A172 (cell line): ENCODE results near the gene ANKRD24. TPM values are rescaled to one million over a fixed set of nuclear protein-coding genes. Genes with fewer than 3 reads are reported as not detected.
A peak's percentile ranks its signal among the peaks of the same experiment; 100 is the strongest.
"Not testable (repeated sequence)": the region's sequence is repeated elsewhere in the genome, so short reads cannot be mapped to it uniquely, and the experiment has no call there.

ENCODE experiments used
- DNase-seq: peaks from one replicate; pipeline ENCODE4 v3.0.0-alpha.2; 2015; ENCODE audit warnings: low spot score
- total RNA-seq: library from RNA; depleted of rRNA; stranded (reverse); fragments of >200 nt; shearing (Covaris generic); gene quantifications from 2 replicates; pipeline ENCODE4 v1.2.3, GENCODE V29; 2014

The ANKRD24 gene
- total RNA-seq, 1 experiment from 2014 or later = 0.41 TPM

DNA sequence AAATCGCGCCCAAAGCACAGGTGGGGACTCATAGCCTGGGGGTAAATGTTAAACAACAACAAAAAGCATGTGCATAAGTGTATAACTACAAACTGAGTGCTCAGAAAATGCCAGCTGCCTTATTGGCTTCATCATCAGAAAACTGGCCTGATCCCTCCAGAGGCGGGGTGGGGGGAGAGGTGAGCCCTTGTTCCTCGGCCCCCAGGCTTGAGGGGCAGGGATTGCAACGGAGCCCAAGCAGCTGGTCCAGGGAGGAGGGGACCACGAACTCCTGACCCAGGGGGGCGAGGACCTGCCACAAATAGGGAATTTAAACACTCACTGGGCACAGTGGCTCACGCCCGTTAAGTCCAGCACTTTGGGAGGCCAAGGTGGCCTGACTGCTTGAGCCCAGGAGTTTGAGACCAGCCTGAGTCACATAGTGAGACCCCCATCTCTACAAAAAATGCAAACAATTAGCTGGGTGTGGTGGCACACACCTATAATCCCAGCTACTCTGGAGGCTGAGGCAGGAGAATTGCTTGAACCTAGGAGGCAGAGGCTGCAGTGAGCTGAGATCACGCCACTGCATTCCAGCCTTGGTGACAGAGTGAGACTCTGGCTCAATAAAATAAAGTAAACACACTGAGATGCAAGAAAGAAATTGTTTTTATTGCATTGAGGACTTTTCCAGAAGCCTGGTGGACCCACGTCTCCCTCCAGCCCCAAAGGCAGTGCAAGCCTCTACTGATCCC lies 8.8 kb upstream of the ANKRD24 start:
- DNase-seq = no peak

DNA sequence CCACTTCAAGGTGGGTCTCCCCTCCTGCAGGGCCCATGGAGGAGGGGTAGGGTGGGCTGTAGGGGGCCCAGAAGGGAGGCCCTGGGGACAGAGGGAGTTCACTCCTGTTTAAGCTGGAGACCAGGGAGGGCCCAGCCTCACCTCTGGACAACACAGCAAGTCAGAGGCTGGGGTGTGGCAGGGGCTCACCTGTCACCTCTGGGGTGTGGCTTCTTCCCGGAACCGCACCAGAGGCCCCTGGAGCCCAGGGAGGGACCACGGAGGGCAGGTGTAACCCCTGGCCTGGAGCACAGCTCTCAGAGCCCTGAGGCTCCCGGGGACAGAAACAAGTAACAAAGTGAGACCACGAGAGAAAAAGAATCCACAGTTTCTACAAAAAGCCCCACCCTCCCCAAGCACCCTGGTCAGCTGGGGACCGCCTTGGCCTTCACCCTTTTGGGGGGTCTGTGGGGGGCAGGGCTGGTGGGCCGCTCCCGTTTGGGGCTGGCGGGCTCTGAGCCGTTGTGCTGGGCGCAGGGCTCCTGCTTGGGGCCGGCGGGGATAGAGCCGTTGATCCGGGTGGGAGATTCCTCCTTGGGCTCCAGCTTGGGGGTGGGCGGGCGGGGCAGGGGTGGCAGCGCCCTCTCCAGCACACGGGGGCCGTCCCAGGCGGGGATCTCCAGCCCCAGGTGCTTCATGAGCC lies 8.1 kb upstream of the ANKRD24 start:
- DNase-seq = no peak

DNA sequence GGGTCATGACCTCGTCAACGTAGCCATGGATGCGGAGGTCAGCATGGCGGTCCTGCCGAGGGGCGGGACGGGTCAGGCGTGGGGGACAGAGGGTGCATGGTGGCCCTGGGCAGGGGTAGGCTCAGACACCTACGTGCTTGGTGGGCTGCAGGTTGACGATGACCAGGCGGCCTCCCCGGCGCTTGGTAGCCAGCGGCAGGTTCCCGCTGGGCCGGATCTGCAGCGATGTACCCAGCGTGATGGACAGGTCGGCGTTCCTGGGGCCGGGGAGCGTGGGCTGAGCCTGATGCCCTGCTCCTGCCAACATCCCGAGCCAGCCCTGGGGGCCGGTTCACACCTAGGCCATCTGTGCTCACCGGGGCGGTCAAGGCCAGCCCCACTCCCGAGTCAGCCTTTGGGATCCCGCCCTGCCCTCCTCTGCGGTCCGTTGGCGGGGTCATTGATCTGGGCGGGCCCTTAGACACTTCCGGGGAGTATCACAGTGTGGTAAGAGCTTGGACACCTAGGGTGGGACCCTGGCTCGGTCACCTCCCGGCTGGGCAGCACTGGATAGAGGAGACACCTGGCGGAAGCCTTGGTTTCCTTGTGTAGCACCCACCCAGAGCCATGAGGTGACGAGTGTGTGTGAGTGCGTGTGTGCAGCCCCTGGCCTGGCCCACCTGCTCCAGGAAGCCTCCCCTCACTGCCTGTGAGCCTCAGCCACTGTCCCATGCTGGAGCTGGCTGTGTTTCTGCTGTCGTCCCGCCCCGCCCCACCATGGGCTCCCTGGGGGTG lies 7.4 kb upstream of the ANKRD24 start:
- DNase-seq = no peak

DNA sequence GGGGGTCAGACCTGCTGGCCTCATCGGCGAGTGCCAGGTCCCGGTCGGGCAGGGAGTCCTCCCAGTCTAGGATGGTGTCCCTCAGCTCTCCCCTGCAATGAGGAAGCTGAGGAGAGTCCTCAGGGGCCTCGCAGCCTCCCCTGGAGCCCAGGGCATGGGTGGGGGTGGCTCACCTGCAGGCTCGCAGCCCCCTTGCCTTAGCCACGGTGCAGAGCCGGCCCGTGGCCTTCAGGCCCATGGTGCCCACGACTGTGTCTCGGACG lies 6.9 kb upstream of the ANKRD24 start:
- DNase-seq = no peak

DNA sequence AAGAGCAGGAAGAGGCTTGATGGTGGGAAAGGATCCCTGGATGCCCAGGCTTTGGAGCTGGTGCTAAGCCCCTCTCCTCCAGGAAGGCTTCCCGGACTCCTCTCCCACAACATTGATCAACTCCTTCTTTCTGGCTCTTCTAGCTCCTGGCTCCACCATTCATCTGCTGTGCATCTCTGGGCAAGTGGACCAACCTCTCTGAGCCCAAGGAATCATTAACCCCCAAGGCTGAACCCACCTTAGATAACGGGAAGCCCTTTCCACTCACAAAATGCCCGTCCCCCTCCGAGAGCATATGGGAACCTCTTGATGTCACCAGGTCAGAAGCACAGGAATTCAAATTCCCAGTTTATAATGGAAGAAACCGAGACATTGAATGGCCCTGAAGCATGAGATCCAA lies 5.3 kb upstream of the ANKRD24 start:
- no peak for DNase-seq

DNA sequence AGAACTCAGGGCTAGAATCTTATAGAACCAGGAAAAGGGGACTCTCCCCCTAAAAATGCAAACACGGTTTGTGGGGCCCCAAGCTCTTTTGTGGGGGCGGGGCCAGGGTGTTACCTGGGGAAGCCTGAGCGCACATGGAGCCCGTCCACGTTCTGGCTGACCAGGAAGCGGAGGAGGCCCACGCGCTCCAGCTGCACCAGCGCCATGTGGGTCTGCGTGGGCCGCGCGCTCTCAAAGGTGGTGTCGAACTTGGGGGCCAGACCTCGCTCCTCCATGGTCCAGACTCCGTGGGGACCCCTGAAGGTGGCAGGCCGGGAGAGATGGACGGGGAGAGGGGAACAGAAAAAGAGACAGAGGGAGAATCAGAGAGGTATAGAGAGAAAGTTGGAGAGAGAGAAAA lies 3.5 kb upstream of the ANKRD24 start:
- no peak for DNase-seq

DNA sequence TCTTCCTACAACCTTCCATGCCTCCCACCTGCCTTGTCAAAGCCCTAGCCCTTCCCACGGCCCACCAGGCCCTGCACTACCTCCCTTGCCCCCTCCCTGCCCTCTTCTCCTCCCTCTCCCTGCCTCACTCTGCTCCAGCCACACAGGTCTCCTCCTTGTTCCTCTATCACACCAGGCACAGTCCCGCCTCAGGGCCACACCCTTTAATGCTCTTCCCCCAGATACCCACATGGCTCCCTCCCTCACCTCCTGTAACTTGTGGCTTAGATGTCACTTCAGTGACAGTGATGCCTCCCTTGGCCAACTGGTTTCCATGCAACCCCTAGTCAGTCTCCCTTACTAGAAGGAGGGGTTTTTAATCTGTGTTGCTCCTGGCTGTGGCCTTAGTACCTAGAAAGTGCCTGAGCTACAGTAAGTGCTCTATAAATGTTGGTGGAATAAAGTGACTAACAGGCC lies 1.4 kb upstream of the ANKRD24 start:
- no peak for DNase-seq

DNA sequence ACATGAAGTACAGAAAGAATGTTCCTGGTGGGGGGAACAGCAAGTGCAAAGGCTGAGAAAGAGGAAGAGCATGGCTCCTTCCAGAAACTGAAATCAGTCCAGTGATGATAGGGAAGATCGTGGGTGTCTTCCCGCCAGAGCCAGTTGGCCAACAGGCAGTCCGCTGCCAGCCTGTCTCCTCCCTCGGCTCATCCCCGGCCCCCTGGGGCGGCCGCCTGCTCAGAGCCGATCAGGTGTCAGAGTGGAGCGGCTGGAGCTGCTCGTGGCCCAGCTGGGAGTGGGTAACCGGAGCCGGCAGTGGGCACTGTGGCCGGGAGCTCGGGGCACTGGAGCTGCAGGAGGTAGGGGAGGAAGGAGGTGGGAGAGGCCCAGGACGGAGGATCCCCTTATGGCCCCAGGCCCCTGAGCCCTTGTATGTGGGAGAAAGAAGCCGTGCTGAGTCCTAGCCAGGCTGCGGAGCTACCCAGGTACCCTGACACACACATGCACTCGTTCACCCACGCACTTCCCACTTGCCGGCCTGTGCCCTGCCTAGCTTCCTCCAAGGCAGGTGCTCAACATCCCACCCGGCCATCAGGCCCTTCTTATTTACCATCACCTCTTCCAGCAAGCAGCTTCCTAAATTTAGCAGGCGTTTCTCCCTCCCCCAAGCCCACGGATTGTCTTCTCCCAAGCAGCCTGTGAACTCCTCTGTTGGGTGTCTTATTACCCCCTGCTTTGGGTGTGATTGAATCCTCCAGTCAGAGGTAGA lies 1.7 kb downstream of the ANKRD24 start:
- DNase-seq = no peak

DNA sequence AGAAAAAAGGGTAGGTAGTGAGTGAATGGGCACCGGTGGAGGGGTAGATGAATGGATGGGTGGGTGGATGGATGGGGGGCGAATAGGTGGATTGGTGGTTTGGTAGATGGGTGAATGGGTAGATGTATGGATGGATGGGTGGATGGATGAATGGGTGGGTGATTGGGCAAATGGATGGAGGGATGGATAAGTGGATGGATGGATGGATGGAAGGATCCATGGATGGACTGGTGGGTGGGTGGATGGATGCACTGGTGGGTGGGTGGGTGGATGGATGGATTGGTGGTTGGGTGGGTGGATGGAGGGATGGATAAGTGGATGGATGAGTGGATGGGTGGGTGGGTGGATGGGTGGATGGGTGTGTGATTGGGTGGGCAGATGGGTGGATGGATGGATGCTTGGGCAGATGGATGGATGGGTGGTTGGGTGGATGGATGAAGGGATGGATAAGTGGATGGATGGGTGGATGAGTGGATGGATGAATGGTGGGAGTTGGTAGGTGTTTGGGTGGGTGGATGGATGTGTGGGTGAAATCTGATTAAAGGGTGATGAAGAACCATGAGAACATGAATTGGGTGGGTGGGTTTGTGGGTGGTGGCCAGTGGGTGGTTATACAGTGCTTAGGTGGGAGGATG lies 2.3 kb downstream of the ANKRD24 start:
- no peak for DNase-seq

DNA sequence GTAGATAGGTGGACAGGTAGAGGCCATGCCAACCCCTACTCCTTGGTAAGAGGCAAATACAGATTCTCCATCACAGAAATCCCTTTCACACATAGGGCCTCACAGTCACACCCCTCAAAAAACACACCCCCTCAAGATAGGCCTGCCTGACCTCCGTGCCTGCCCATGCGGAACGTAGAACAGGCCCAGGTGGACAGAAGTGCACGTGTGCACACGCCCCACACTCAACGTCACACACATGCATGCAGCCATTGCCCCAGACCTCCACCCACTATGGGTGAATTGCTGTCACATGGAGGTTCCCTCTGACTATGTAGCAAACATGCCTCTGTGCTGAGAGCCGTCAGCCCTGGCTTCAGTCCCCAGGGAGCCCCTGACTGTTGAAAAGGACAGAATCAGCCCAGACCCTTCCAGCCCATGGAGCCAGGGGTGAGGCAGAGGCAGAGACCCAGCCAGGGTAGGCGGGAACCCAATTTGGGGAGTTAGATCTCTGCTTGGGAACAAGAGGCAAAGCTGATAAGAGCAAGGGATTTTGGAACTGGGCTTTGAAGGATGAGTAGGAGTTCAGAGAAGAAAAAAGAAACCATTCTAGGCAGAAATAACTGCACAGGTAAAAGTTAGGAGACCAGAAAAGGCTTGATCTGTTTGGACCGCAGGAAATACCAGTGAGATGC lies 3.1 kb downstream of the ANKRD24 start:
- DNase-seq = no peak

DNA sequence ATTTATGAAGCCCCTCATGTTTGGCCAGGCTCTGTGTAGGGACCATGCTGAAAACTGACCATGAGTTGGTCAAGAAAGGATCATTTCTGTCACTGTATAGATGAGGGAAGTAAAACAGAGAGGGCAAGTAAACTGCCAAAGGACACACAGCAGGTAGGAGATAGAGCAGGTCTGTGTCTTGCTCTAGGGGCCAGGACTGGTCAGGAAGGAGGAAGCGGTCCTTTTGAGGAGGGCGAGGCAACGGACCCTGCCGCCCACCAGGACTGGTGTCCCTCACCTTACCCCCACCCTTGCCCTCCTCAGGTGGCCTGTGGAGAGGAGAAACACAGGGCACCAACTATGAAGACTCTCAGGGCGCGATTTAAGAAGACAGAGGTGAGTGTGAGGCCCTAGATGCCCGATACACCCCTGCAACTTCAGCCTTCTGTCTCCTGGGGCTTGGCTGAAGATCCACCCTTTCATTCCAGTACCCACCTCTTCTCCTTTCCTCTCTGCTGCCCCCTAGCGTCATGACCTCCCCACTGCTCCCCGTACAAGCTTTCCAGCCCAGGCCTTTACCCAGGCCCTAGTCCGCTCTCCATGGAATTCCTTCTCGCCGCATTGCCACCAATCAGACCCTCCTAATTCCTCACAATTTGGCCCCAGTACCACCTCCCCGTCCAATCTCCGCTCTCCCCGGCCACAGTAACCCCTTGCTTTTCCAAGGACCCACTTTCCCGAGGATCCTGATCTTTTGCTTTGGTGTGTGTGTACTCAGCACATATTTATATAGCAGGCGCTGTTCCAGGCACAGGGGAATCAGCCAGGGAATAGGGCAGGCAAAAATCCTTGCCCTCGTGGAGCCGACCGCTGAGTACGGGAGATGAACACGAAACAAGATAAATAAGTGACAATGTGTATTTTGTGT lies 3.9 kb downstream of the ANKRD24 start:
- peak; percentile 78 for DNase-seq

DNA sequence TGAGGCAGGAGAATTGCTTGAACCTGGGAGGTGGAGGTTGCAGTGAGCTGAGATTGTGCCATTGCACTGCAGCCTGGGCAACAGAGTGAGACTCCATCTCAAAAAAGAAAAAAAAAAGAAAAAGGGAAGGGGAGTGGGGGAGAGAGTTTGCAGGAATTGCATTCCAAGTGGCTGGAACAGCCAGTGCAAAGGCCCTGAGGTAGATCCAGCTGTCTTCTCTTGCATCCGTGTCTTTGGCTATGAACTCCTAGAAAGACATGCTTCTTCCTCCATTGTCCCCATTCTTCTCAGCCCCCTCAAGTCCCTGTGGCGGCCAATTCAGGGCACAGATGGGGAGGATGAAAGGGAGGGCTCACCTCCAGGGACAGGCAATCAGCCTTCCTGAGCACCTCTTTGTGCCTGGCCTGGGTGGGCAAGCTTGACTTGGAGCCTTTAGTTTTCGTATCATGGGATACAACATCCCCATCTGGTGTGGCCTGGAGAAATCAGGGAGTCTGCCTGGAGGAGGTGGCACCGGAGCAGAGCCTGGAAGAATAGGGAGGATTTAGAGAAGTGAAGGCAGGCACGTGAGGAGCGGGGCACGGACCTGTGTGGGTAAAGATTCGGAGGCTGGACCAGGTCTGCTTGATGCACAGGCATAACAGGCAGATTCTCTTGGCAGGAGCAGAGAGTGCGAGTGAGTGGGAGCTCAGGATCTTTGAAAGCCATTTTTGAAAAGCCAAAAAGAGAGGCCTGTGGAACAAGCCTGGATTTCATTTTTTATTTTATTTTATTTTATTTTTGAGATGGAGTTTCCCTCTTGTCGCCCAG lies 5.0 kb downstream of the ANKRD24 start:
- DNase-seq = no peak

DNA sequence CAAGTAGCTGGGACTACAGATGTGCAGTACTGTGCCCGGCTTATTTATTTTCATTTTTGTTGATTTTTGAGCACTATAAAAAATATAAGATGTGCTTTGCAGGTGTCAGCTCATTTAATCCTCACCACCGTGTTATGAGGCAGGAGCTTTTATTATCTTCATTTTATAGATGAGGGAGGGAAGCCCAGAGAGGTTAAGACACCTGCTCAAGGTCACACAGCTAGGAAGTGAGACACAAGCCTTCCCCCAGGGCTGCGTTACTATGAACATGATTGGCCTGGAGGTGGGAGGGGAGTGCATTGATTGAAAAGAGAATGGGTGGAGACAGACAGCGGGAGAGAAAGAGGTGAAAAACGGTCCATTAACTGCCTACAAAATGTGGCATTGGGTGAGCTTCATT lies 7.2 kb downstream of the ANKRD24 start:
- DNase-seq = no peak

DNA sequence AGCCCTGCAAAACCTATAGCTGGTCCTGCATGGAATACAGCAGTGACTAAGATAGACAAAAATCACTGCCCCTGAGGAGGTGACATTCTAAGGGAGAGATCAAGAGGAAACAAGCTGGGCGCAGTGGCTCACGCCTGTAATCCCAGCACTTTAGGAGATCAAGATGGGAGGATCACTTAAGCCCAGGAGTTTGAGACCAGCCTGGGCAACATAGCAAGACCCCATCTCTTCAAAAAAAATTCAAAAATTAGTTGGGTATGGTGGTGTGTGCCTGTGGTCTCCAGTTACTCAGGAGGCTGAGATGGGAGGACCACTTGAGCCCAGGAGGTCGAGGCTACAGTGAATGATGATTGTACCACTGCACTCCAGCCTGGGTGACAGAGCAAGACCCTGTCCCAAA lies 10.0 kb downstream of the ANKRD24 start:
- not testable (repeated sequence) for DNase-seq

DNA sequence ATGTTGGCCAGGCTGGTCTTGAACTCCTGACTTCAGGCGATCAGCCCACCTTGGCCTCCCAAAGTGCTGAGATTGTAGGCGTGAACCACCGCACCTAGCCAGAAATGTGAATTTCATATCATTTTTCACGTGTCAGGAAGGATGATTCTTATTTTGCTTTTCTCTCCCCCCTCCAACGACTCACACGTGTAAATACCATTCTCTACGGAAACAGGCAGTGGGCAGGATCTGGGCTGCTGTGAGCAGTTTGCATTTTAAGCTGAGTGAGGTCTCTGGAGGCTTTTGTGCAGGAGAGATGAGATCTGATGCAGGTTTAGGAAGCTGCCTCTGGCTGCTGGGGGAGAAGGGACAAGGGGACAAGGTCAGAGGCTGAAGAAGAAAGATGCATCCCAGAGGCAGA lies 11.9 kb downstream of the ANKRD24 start:
- DNase-seq = no peak

DNA sequence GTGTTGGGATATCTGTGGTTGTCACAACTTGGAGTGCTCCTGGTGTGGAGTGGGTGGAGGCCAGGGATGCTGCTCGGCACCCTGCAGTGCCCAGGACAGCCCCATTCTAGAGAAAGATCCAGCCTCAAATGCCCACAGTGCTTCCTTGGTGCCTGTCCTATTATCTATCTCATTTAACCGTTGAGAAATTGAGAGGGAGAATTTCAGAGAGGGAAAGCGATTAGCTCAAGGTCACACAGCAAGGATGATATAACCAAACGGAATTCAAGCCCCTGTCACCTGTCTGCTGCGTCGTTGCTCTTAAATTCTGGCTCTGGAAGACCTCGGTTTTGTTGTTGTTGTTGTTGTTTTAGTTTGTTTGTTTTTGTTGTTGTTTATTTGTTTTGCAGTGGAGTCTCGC lies 13.5 kb downstream of the ANKRD24 start:
- DNase-seq = no peak

DNA sequence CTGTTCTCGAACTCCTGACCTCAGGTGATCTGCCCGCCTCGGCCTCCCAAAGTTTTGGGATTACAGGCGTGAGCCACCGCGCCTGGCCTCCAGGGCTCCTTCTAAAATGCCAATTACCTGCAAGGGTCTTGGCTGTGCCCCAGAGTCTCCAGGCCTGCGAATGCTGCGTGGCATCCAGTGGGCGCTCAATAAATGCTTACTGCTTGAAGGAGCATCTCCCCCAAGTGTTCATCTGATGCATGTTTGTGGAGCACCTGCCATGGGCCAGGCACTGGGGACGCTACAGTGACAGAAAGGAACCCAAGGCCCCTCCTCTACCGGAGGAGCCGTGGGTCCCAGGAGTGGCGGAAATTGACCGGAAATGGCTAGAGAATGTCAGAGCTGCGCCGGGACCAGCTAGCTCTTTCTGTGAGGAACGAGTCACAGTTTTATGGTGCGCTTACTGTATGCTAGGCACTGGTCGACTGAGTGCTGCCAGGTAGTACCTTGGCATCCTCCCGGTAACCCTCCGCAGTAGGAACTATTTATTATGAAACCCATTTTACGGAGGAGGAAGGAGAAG lies 14.2 kb downstream of the ANKRD24 start:
- no peak for DNase-seq

DNA sequence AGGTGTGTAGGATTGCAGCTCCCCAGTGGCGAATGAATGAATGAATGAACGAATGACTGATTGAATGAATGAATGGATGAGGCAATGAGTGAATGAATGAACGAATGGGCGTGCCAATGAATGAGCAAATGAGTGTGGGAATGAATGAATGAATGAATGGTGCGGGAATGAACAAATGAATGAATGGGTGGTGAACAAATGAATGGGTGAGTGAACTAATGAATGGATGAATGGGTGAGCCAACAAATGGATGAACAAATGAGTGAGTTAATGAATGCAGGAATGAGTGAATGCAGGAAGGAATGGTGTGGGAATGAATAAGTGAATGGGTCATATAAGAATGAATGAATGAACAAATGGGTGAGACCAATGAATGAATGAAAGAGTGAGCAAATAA lies 14.7 kb downstream of the ANKRD24 start:
- DNase-seq = no peak
